ENCODE data around the gene MZT2A. TPM values are rescaled to one million over a fixed set of nuclear protein-coding genes. Genes with fewer than 3 reads are reported as not detected.
"Not testable (repeated sequence)": the region's sequence is repeated elsewhere in the genome, so short reads cannot be mapped to it uniquely, and the experiment has no call there.

The MZT2A gene
- total RNA-seq, 1 donor from 2014 or later = 80.0 TPM

GRCh38 chr2:131492418-131493198 is 411 bp upstream of the MZT2A start:
- DNase-seq (ENCODE audit: low spot score) = peak; percentile 93

GRCh38 chr2:131491469-131491836 is 744 bp downstream of the MZT2A start:
- DNase-seq (ENCODE audit: low spot score) = not testable (repeated sequence)

GRCh38 chr2:131490616-131491468 is 1.4 kb downstream of the MZT2A start:
- not testable (repeated sequence) for DNase-seq (ENCODE audit: low spot score)

GRCh38 chr2:131488306-131489205 is 3.6 kb downstream of the MZT2A start:
- no peak for DNase-seq (ENCODE audit: low spot score)

GRCh38 chr2:131486201-131486902 is 5.8 kb downstream of the MZT2A start:
- DNase-seq (ENCODE audit: low spot score) = not testable (repeated sequence)

- not testable (repeated sequence) for DNase-seq (ENCODE audit: low spot score)
Observed at GRCh38 chr2:131484906-131485460, 7.2 kb downstream of the MZT2A start.

- not testable (repeated sequence) for DNase-seq (ENCODE audit: low spot score)
Observed at GRCh38 chr2:131483981-131484820, 8.0 kb downstream of the MZT2A start.

- DNase-seq (ENCODE audit: low spot score) = not testable (repeated sequence)
Observed at GRCh38 chr2:131482506-131483155, 9.6 kb downstream of the MZT2A start.

- not testable (repeated sequence) for DNase-seq (ENCODE audit: low spot score)
Observed at GRCh38 chr2:131480351-131480750, 11.8 kb downstream of the MZT2A start.

GRCh38 chr2:131478850-131479461 is 13.2 kb downstream of the MZT2A start:
- not testable (repeated sequence) for DNase-seq (ENCODE audit: low spot score)

GRCh38 chr2:131478074-131478849 is 13.9 kb downstream of the MZT2A start:
- DNase-seq (ENCODE audit: low spot score) = not testable (repeated sequence)

GRCh38 chr2:131477227-131477626 is 15.0 kb downstream of the MZT2A start:
- DNase-seq (ENCODE audit: low spot score) = not testable (repeated sequence)

- not testable (repeated sequence) for DNase-seq (ENCODE audit: low spot score)
Observed at GRCh38 chr2:131476363-131476762, 15.8 kb downstream of the MZT2A start.

- no peak for DNase-seq (ENCODE audit: low spot score)
Observed at GRCh38 chr2:131475831-131476230, 16.4 kb downstream of the MZT2A start, which contains the start of gene TUBA3D. TUBA3D (plus strand) TSS chr2:131476119; CDS start chr2:131476200, 81 bp downstream.

GRCh38 chr2:131473266-131473665 is 18.9 kb downstream of the MZT2A start:
- not testable (repeated sequence) for DNase-seq (ENCODE audit: low spot score)

GRCh38 chr2:131471624-131472023 is 20.6 kb downstream of the MZT2A start:
- DNase-seq (ENCODE audit: low spot score) = not testable (repeated sequence)

- DNase-seq (ENCODE audit: low spot score) = not testable (repeated sequence)
Observed at GRCh38 chr2:131470944-131471343, 21.3 kb downstream of the MZT2A start.

GRCh38 chr2:131467722-131468121 is 24.5 kb downstream of the MZT2A start:
- DNase-seq (ENCODE audit: low spot score) = not testable (repeated sequence)
